NOMO-1 treated with DMSO at 0.1 percent for 48 hours (cell line): ENCODE results near the gene PMS2.
"Not testable (repeated sequence)": the region's sequence is repeated elsewhere in the genome, so short reads cannot be mapped to it uniquely, and the experiment has no call there.

Source experiments
- DNase-seq: peaks from one replicate; lab custom pipeline; 2025; ENCODE audit not compliant: unreplicated experiment; lab: John Stamatoyannopoulos, UW

The PMS2 gene

GRCh38 chr7:6015917-6016652, 7.2 kb upstream of the PMS2 start:
- no peak for DNase-seq

- DNase-seq, result no peak
Measured at GRCh38 chr7:6012355-6013104, 3.7 kb upstream of the PMS2 start.

DNA sequence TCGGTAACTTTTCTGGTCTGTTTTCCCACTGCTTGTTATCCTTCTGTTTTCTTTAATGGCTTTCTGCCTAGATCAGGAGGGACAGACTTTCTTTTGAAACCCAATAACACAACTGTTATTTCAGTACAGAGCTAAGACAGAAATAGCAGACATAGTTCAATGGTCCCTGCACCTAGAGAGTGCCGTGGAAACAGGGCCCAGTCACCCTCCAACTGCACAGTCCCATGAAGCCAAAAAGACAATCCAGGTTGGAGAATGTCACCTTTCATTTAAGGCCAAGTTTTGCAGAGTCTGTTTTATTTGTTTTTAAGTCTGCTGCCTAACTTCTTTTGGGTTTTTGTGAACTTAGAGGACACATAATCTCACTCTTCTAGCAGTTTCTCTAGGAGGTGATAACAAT, 2.7 kb upstream of the PMS2 start:
- DNase-seq, result no peak

DNA sequence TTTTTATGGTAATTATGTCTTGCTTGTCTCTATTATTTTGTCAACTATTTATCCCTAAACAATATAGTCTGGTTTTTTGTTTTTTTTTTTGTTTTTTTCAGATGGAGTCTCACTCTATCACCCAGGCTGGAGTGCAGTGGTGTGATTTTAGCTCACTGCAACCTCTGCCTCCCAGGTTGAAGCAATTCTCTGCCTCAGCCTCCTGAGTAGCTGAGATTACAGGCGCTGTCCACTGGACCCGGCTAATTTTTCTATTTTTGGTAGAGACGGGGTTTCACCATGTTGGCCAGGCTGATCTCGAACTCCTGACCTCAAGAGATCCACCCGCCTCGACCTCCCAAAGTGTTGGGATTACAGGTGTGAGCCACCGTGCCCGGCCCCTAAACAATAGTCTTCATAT, 1.5 kb upstream of the PMS2 start:
- not testable (repeated sequence) for DNase-seq

GRCh38 chr7:6007835-6008590, 836 bp downstream of the PMS2 start:
- DNase-seq, result not testable (repeated sequence)

DNA sequence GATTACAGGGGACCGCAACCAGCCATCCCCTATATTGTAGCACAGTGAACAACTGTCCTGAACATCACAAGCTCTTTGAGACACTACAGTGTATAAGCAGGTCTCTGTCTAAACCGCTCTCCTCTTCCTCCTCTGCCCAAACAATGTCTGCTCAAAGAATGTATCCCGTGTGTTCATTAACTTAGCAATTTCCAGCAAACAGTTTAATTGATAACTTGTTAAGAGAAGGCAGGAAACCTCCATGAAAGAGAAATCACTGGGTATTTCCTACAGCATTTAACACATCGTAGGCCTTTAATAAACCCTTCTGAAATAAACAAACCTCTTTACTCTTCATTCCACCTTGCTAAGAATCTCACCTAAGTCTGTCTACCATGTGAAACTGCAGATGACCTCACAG, 1.5 kb downstream of the PMS2 start:
- no peak for DNase-seq

- peak; percentile 72 for DNase-seq
Measured at GRCh38 chr7:5997210-5997808, 11.5 kb downstream of the PMS2 start.

DNA sequence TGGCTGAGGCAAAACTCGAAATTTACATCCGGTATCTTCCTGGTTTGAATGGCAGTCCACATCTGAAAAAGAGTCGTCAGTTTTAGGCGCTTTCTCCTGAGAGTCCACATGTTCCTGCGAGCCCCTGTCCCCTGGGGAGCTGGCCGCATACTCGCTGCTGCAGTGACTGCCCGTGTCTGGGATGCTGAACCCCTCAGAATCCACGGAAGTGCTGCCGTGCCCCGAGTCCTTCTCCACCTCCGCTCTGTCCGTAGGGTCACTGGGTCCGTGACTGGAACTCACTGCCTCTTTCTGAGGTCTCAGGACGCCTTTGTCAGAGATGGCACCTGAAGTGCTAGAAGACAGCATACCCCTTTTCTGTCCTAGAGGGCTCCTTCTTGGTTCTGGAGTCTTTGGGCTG, 21.8 kb downstream of the PMS2 start:
- not testable (repeated sequence) for DNase-seq

DNA sequence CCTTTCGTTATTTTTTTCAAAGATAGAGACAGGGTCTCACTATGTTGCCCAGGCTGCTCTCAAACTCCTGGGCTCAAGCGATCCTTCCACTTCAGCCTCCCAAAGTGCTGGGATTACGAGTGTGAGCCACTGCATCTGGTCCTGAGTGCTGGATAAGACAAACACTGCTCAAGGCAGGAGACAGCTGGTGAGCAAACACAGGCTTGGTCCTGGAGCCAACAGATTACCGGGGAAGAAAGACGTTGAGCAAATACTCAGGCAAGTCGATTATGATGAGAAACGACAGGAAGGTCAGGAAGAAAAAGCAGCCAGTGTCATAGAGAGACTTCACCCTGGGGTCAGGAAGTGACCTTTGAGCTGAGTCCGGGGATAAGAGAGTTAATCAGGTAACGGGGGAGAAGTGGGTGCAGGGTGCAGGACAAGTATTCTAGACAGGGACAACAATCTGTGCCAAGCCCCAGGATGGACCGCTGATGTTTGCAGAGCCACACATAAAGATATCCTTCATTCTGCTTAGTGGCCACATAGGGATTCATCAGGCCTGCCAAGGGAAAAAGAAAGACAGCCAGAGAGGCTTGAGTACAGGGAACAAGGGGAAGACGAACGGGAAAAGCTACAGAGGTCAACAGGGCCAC, 29.1 kb downstream of the PMS2 start:
- not testable (repeated sequence) for DNase-seq

- DNase-seq, result not testable (repeated sequence)
Measured at GRCh38 chr7:5973580-5973979, 35.3 kb downstream of the PMS2 start.

DNA sequence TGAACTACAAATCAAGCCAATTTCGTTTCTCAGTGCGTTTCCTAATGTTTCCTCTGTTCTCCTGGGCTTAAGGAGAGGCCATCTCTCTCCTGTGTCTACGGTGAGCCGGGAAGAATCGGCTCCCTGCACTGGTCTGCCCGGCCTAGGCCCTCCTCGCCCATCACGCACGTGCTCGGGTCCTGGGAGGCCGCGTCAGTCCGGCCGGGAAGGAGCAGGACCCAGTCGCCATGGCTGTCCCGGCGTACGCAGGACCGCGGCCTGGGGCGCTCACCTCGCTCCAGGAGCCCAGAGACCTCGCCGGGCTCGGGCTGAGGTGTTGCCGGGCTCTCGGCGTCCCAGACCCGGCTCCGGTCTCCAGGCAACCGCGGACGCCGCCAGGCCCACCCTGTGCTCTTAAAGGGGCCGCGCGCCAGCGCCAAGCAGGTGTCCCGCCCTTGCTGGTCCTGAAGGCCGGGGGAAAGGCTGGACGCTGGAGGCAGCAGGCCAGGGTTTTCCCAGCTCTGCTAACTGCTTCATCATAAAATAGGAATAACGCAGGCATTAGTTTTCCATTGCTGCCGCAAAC, 38.4 kb downstream of the PMS2 start, which contains the start of gene RSPH10B:
TSS of gene RSPH10B (minus strand) at position 343 of the 565 bp plus-strand sequence. CDS start 3,573 bp downstream, outside the sequence.
- not testable (repeated sequence) for DNase-seq

- not testable (repeated sequence) for DNase-seq
Measured at GRCh38 chr7:5963810-5964209, 45.0 kb downstream of the PMS2 start.

- not testable (repeated sequence) for DNase-seq
Measured at GRCh38 chr7:5963205-5963604, 45.6 kb downstream of the PMS2 start.

- not testable (repeated sequence) for DNase-seq
Measured at GRCh38 chr7:5934945-5935450, 73.9 kb downstream of the PMS2 start.

GRCh38 chr7:5931905-5932644, 76.8 kb downstream of the PMS2 start:
- not testable (repeated sequence) for DNase-seq

DNA sequence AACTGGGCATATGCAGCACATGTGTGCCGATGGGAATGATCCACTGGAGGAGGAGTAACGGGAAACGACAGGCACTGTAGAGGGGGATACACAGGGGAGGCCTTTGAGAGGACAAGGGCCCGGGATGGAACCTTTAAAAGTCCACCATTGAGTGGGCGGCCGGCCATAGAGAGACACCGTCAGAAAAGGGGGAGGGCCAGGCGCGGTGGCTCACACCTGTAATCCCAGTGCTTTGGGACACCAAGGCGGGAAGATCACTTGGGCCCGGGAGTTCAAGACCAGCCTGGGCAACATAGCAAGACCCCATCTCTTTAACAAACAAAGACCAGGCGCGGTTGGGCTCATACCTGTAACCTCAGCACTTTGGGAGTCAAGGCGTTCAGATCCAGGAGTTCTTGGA, 77.6 kb downstream of the PMS2 start:
- not testable (repeated sequence) for DNase-seq

- DNase-seq, result not testable (repeated sequence)
Measured at GRCh38 chr7:5930290-5930689, 78.6 kb downstream of the PMS2 start.

- not testable (repeated sequence) for DNase-seq
Measured at GRCh38 chr7:5926263-5926870, 82.5 kb downstream of the PMS2 start.

GRCh38 chr7:5924630-5925029, 84.2 kb downstream of the PMS2 start:
- not testable (repeated sequence) for DNase-seq
